HG03565 (cell line): ENCODE measurements around the gene KMT5C.

ENCODE experiments used
- ATAC-seq: cut with Tn5 transposase; IDR thresholded peaks from one replicate; pipeline ENCODE4 v1.9.1; 2021; ENCODE audit warnings: mild to moderate bottlenecking, moderate library complexity; ENCODE audit not compliant: unreplicated experiment

Gene KMT5C

GRCh38 chr19:55384920-55385723, 45.4 kb downstream of the KMT5C start:
- ATAC-seq: peak; percentile 33

GRCh38 chr19:55385724-55386492, 46.2 kb downstream of the KMT5C start, which contains the start of gene RPL28:
RPL28 (plus strand) TSS chr19:55385932; CDS start chr19:55386358, 426 bp downstream.
- peak; percentile 70 for ATAC-seq

GRCh38 chr19:55386493-55386971, 46.9 kb downstream of the KMT5C start:
- no peak for ATAC-seq

GRCh38 chr19:55387736-55388497, 48.2 kb downstream of the KMT5C start:
- ATAC-seq: no peak

GRCh38 chr19:55389386-55390317, 50.0 kb downstream of the KMT5C start:
- no peak for ATAC-seq

- ATAC-seq: no peak
Measured at GRCh38 chr19:55390461-55390880, 50.8 kb downstream of the KMT5C start.

GRCh38 chr19:55391191-55391670, 51.6 kb downstream of the KMT5C start:
- no peak for ATAC-seq

GRCh38 chr19:55391702-55392615, 52.3 kb downstream of the KMT5C start:
- ATAC-seq: no peak

- ATAC-seq: no peak
Measured at GRCh38 chr19:55392820-55393761, 53.4 kb downstream of the KMT5C start.
